Astrocyte of the spinal cord (primary cell): ENCODE data around the gene POU3F1.

ENCODE experiments used
- DNase-seq: peaks from one replicate; pipeline ENCODE4 v3.0.0; 2011; ENCODE audit warnings: low read depth, low spot score
- H3K4me3 ChIP-seq: 2 replicates; pipeline ENCODE4 v1.5.1; 2011; ENCODE audit warnings: low read depth, mild to moderate bottlenecking, low read length, moderate library complexity
- CTCF ChIP-seq: IDR thresholded peaks from 2 replicates; pipeline ENCODE4 v1.5.1; 2012; ENCODE audit warnings: low read depth, mild to moderate bottlenecking, low read length, inconsistent platforms
- in situ Hi-C: cut with HindIII; loops from 2 replicates; pipeline ENCODE4 v1.10.0; 2017; ENCODE audit warnings: low sequenced_read_pairs

The POU3F1 gene

GRCh38 chr1:38084113-38084512 is 37.5 kb upstream of the POU3F1 start:
- no peak for DNase-seq
- no peak for TF ChIP-seq CTCF
- in situ Hi-C loops, result no loop called here
- H3K4me3 ChIP-seq, result no peak overlapping the region

- in situ Hi-C loops, result no loop called here
- no peak overlapping the region for H3K4me3 ChIP-seq
Measured at GRCh38 chr1:38083541-38083940, 36.9 kb upstream of the POU3F1 start.

GRCh38 chr1:38082769-38083263 is 36.2 kb upstream of the POU3F1 start:
- no peak for DNase-seq
- H3K4me3 ChIP-seq, result no peak overlapping the region
- in situ Hi-C loops, result no loop called here
- no peak for TF ChIP-seq CTCF

More at GRCh38 chr1:38083541-38083940, 36.9 kb upstream of the POU3F1 start:
- no peak for TF ChIP-seq CTCF
- no peak for DNase-seq

- in situ Hi-C loops, result no loop called here
- no peak for TF ChIP-seq CTCF
- H3K4me3 ChIP-seq, result no peak overlapping the region
- DNase-seq, result no peak
Measured at GRCh38 chr1:38079019-38079418, 32.4 kb upstream of the POU3F1 start.

GRCh38 chr1:38077523-38078147 is 31.0 kb upstream of the POU3F1 start:
- in situ Hi-C loops, result no loop called here

GRCh38 chr1:38076455-38076854 is 29.9 kb upstream of the POU3F1 start:
- no peak overlapping the region for H3K4me3 ChIP-seq
- DNase-seq, result no peak
- in situ Hi-C loops, result no loop called here
- TF ChIP-seq CTCF, result no peak

More at GRCh38 chr1:38077523-38078147, 31.0 kb upstream of the POU3F1 start:
- TF ChIP-seq CTCF, result no peak
- no peak for DNase-seq
- no peak overlapping the region for H3K4me3 ChIP-seq
